Measurements from ENCODE around the gene ANKRD26. TPM values are rescaled to one million over a fixed set of nuclear protein-coding genes. Genes with fewer than 3 reads are reported as not detected.
"Not testable (repeated sequence)": the region's sequence is repeated elsewhere in the genome, so short reads cannot be mapped to it uniquely, and the experiment has no call there.

Gene ANKRD26
- 3.5 TPM for total RNA-seq

- DNase-seq (ENCODE audit: low spot score) (peak; percentile 98), ATAC-seq (peak; percentile 89)
These were observed at the start of gene ANKRD26 for GRCh38 chr10:27099916-27100812. Gene ANKRD26 (minus strand): TSS chr10:27100494. CDS start chr10:27100326, 168 bp downstream.

DNA sequence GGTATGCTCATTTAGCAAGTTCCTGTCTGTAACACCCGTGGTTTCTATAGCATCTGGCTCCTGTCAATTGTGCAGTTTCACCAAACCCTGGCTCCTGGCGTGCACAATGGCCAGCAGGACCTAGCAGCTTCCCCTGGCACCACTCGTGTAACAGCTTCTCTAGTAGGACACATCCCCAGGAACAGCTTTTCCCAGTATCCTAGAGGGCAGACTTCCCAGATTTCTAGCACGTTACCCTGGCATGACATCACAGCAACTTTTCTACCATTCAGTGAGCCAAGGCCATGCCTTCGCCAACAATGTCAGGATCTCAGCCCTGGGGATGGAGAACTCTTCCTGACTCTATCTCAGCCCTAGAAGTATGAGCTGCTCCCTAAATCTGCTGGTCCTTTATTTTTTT lies 47.4 kb upstream of the ANKRD26 start:
- no peak for DNase-seq (ENCODE audit: low spot score)

GRCh38 chr10:27145937-27146336 lies 45.6 kb upstream of the ANKRD26 start:
- DNase-seq (ENCODE audit: low spot score): no peak
- no peak for ATAC-seq

More for the DNA sequence above, 47.4 kb upstream of the ANKRD26 start:
- no peak for ATAC-seq

DNA sequence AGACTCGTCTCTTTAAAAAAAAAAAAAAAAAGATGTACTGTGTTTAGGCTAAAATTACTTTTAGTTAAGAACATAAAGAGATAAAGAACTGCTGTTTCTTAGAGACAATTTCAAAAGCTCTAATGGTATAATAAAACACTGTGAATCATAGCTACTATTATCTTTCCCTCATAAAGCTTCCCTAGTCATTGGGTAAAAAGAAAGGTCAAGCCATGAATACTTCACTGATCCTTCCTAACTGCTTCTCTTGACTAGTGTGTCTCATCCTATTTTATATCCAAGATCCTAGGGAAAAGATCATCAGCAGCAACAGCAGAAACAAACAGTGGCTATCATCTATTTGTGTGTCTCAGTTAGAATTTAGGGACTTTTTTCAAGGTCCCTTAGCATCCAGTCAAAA lies 43.4 kb upstream of the ANKRD26 start:
- ATAC-seq (no peak), DNase-seq (ENCODE audit: low spot score) (no peak)

DNA sequence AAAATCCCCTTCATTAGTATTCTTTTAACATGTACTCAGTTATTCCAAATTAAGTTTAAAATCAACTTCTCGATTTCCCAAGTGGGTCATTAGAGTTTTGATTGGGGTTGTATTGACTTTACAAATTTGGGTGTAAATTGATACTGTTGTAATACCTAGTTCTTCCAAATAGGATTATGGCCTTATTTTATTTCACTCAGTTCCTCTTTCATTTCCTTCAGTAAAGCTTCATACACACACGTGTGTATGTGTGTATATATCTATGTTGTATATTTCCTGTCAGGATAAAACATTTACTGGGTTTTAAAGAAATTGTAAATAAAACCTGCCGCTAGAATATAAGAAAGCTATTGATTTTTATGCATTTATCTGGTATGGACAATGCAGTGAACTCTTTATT lies 38.0 kb upstream of the ANKRD26 start:
- no peak for ATAC-seq
- DNase-seq (ENCODE audit: low spot score): no peak

DNA sequence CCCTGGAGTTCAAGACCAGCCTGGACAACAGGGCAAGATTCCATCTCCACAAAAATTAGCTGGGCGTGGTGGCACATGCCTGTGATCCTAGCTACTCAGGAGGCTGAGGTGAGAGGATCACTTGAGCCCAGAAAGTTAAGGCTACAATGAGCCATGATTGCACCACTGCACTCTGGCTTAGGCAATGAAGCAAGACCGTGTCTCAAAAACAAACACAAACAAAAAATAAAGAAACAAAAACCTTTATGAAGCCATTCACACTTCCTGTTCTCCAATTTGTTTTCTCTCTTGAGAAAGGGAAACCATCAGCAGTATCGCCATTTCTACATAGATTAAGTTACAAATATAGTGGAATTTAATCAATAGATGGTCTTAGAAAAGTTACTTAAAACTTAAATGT lies 34.1 kb upstream of the ANKRD26 start:
- ATAC-seq: no peak
- no peak for DNase-seq (ENCODE audit: low spot score)

GRCh38 chr10:27108165-27108564 lies 7.9 kb upstream of the ANKRD26 start:
- DNase-seq (ENCODE audit: low spot score) (no peak), ATAC-seq (no peak)

GRCh38 chr10:27104919-27105318 lies 4.6 kb upstream of the ANKRD26 start:
- DNase-seq (ENCODE audit: low spot score) (no peak), ATAC-seq (no peak)

GRCh38 chr10:27100813-27101347 lies 586 bp upstream of the ANKRD26 start:
- ATAC-seq: peak; percentile 57
- DNase-seq (ENCODE audit: low spot score): no peak

- DNase-seq (ENCODE audit: low spot score): no peak
- ATAC-seq: no peak
These were observed 846 bp downstream of the ANKRD26 start for GRCh38 chr10:27099448-27099847.

DNA sequence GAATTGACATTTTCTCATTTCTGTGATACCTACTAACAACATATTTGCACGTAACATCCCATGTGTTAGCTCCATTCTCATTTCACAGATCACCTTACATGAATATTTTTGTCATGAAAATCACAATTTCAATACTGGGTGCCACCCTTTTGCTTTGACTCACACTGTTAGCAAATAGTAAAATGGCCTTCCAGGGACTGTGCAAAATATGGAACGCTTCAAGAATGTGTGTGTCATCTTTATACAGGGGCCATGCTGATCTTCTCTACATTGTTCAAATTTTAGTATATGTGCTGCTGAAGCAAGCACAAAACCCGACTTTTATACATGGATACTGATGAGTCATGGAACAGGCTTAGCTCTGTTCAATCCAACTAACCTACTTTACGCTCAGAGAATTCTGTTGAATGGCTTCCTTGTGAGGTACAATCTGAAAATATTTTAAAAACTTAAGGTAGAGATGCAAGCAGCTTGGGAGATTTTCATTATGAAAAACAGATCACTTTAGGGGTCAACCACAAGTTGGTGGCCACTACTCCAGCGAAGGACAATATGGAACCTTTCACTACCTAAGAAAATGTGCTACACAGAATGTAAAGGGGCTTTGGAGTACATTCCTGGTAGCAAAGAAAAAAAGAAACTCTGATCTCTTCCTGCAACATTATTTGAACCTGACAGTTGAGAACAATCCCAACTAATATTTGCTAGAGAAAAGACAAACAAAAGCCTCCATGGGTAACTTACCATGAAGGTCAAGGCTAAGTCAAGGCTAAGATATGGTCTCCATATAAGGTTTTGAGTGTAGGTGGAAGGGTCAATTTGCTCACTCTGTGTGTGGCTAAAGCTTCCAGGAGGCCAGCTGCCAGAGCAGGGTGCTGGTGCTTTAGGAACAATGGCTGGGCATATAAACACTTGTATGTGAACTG lies 11.9 kb downstream of the ANKRD26 start:
- ATAC-seq (no peak), DNase-seq (ENCODE audit: low spot score) (no peak)

DNA sequence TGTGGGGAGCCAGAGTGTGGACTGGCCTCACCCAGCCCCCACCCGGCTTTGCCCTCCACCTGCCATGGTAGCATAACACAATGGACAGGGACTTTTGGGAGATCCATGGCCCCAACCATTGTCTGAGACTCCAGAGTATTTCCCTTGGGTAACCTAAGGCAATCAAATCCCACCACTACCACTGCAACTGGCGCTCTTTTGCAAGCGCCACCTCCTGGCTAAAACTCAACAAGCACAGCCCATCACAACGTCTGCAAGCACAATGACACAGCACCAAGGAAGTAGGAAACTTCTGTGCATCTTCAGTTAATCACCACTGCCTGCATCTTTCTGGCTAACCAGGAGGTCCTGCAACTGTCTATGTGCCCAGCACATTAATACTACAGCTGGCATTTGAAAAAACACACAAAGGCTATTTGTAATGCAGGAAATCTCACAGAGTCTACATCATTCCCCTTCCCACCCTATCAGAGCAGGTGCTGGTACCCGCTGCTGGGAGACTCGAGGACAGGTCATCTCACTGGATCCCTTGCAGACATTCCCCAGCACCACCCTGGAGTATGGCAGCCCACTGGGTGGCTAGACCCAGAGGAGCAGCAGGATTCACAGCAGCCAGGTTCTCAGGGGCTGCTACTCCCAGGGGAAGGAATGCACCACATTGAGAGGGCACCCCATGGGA lies 27.7 kb downstream of the ANKRD26 start:
- ATAC-seq: no peak
- DNase-seq (ENCODE audit: low spot score): no peak

DNA sequence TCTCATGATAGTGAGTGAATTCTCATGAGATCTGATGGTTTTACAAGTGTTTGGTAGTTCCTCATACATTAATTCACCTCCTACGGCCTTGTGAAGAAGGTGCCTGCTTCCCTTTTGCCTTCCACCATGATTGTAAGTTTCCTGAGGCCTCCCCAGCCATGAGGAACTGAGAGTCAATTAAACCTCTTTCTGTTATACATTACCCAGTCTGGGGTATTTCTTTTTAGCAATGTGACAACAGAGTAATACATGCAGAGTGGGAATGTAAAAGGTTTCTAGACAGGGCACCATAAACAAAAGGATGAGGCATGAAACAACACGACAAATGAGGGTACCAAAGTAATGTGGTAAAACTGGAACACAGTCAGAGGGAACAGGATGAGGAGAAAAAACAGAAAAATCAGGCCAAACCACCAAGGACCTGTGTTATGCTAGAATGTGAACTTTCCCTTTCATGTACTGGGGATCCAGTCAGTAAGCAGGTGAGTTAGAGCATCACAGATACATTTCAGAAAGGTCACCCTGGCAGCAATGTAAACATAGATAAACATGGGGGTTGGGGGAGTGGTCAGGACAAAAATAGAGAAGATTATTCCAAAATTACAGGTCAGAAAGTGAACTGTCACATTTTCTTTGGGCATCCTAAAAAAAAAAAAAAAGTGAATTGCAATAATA lies 31.9 kb downstream of the ANKRD26 start:
- no peak for DNase-seq (ENCODE audit: low spot score)
- no peak for ATAC-seq

DNA sequence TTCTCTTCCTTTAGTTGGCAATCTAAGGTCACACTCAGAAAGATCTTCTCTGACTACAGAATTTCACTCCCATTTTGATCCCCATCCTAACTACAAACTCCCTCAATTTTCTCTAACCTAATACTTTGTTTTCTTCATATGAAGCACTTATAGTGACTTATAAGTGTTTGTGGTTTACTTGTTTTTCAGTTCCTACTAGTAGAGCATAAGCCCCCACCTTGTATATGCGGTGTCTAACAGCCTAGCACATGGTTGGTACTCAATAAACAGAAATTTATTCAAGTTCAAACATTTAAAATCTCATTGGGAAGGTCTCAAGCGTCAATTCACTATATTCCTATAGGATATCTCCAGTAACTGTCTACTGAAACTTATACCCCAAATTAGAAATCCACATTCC lies 35.2 kb downstream of the ANKRD26 start:
- DNase-seq (ENCODE audit: low spot score) (no peak), ATAC-seq (no peak)

DNA sequence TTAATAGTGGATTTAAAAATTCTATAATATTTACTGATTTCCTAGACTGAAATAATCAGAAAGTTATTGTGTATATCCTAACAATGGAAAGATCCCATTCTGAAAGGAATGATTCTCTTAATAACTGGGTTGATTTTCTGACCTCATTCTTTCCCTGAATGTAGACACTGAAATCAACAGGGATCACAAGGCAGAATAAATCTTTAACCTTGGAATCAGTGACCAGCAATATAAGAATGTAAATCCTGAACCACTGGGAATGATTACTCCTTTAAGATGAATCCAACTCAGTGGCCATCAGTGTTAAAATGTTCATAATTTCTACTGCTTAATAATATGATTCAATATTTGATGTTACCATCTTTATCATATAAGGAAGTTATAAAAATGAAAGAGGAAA lies 47.6 kb downstream of the ANKRD26 start:
- ATAC-seq (no peak), DNase-seq (ENCODE audit: low spot score) (no peak)

DNA sequence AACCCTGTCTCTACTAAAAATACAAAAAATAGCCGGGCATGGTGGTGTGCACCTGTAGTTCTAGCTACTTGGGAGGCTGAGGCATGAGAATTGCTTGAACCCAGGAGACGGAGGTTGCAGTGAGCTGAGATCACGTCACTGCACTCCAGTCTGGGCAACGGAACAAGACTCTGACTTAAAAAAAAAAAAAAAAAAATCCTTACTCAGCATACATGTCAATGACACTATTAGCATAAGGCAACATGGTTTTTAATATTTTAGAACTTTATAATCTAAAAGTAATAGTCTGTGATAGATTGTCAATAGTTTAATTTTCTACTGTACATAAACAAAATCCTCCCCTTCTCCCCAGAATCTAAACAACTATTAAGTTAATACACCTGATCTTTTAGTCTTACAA lies 55.0 kb downstream of the ANKRD26 start:
- not testable (repeated sequence) for ATAC-seq; DNase-seq (ENCODE audit: low spot score)

DNA sequence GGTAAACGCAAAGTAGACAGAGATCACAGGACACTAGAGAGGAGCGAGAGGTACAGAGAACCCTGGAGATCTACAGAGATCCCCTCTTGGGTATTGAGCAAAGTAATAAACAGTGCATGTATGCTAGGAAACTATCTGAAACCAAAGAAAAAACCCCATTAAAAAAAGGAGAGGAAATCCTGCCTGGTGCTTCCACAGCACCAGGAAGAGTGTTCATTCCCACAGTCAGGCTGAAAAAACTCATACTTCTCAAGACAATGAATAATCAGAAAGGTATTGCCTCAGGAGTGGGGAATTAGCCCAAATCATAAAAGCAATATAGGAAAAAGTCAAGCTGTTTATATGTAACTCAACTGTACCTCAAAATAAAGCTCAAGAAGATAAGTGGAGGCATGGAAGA lies 59.1 kb downstream of the ANKRD26 start:
- ATAC-seq (no peak), DNase-seq (ENCODE audit: low spot score) (no peak)

DNA sequence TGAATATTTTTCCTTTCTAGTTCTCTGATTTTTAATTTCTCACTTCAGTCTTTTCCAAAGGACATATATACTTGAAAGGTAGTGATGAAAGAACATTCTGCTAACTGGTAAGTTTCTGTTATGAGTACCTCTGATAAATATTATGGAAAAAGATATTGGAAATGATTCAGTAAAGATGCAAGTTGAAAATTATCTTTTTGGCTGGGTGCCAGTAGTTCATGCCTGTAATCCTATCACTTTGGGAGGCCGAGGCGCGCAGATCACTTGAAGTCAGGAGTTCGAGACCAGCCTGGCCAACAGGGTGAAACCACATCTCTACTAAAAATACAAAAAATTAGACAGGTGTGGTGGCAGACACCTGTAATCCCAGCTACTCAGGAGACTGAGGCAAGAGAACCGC lies 62.1 kb downstream of the ANKRD26 start:
- DNase-seq (ENCODE audit: low spot score) (no peak), ATAC-seq (no peak)

DNA sequence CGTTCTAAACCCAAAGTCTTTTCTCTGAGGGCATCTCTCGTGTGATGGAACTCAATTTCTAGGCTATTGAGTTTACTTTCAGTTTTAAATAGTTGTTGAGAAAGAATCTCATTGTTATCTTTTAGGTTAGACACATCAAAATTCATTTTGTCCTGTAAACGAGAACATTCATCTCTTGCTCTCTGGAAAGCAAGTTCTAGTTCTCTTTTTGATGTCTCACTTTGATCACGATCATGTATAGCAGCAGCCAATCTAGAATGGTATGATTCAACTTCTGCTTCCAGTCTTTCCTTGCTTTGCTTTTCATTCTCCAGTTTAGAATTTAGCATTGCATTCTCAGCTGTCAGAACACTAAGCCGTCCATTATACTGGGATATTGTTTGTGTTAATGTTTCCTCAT lies 65.1 kb downstream of the ANKRD26 start:
- DNase-seq (ENCODE audit: low spot score): no peak
- no peak for ATAC-seq

DNA sequence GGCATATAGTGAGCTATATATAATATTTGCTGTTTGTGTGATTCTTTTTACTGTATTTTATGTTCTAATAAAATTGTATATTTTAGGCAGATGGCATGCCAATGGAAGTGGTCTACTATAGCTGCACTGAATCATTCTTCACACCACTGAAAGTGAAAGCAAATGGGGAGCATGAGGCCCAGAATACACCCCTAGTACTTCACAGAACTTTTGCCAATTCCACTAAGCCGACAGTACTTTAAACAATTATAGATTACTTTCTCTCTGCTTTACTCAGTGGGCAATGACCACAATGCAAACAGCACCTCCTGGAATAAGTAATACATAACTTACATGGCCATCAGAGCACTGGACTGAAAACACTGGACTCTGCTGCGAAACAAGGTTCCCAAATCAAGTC lies 70.2 kb downstream of the ANKRD26 start:
- DNase-seq (ENCODE audit: low spot score) (no peak), ATAC-seq (no peak)
